Mesenchymal stem cell (in vitro differentiated cells and primary cell): ENCODE results near the gene KCNA4.
"Not testable (repeated sequence)": the region's sequence is repeated elsewhere in the genome, so short reads cannot be mapped to it uniquely, and the experiment has no call there.

Source experiments
- DNase-seq: peaks from one replicate; pipeline ENCODE4 v3.0.0-alpha.2; 2013
- H2AFZ ChIP-seq: one replicate; pipeline ENCODE4 v1.6.1; 2013; ENCODE audit warnings: low read depth, mild to moderate bottlenecking, control low read depth, inconsistent platforms, low read length, moderate library complexity
- H2AK5ac ChIP-seq: 2 replicates; pipeline ENCODE4 v1.6.1; 2013; ENCODE audit warnings: low read length, moderate library complexity, mild to moderate bottlenecking, inconsistent platforms; ENCODE audit not compliant: severe bottlenecking
- H2BK120ac ChIP-seq: one replicate; pipeline ENCODE4 v1.6.1; 2013; ENCODE audit warnings: low read depth, mild to moderate bottlenecking, inconsistent platforms, low read length, moderate library complexity
- H2BK12ac ChIP-seq, 2 experiments: one replicate each; pipeline ENCODE4 v1.6.1; 2013; ENCODE audit warnings: inconsistent platforms in 2 of 2, low read length in 2 of 2, mild to moderate bottlenecking in 2 of 2, moderate library complexity in 2 of 2, control low read depth in 1 of 2
- H2BK15ac ChIP-seq: one replicate; pipeline ENCODE4 v1.6.1; 2013; ENCODE audit warnings: mild to moderate bottlenecking, low read depth, inconsistent platforms; ENCODE audit not compliant: poor library complexity, severe bottlenecking
- H2BK5ac ChIP-seq: 2 replicates; pipeline ENCODE4 v1.6.1; 2013; ENCODE audit warnings: low read depth, mild to moderate bottlenecking, low read length, control low read depth, inconsistent platforms; ENCODE audit not compliant: poor library complexity, severe bottlenecking
- H3K14ac ChIP-seq, 2 experiments: one replicate each; pipeline ENCODE4 v1.6.1; 2013; ENCODE audit warnings: inconsistent platforms in 2 of 2, low read length in 2 of 2, control low read depth in 1 of 2, mild to moderate bottlenecking in 1 of 2, moderate library complexity in 1 of 2
- H3K18ac ChIP-seq, 2 experiments: one replicate each; pipeline ENCODE4 v1.6.1; 2013; ENCODE audit warnings: inconsistent platforms in 2 of 2, low read length in 2 of 2, control low read depth in 1 of 2, low read depth in 1 of 2, mild to moderate bottlenecking in 1 of 2
- H3K23ac ChIP-seq, 2 experiments: one replicate each; pipeline ENCODE4 v1.6.1; 2013; ENCODE audit warnings: inconsistent platforms in 2 of 2, low read length in 2 of 2, mild to moderate bottlenecking in 2 of 2, moderate library complexity in 2 of 2, control low read depth in 1 of 2
- H3K27ac ChIP-seq: 2 replicates; pipeline ENCODE4 v1.5.1; 2013; ENCODE audit warnings: mild to moderate bottlenecking, moderate library complexity, low read length, control low read depth, inconsistent platforms; ENCODE audit not compliant: poor library complexity, severe bottlenecking
- H3K27me3 ChIP-seq, 2 experiments: 2 replicates each; pipeline versions ENCODE4 v1.6.1 to v1.7.0; 2013; ENCODE audit warnings: low read length in 2 of 2, mild to moderate bottlenecking in 2 of 2, moderate library complexity in 2 of 2, control low read depth in 1 of 2, inconsistent platforms in 1 of 2; ENCODE audit not compliant: control insufficient read depth in 1 of 2, insufficient read depth in 1 of 2
- H3K36me3 ChIP-seq, 2 experiments: 2 replicates each; pipeline versions ENCODE4 v1.6.1 to v1.7.0; 2013; ENCODE audit warnings: low read length in 2 of 2, control low read depth in 1 of 2, inconsistent platforms in 1 of 2, low read depth in 1 of 2, mild to moderate bottlenecking in 1 of 2; ENCODE audit not compliant: insufficient read depth in 2 of 2, control insufficient read depth in 1 of 2
- H3K4ac ChIP-seq, 2 experiments: one replicate each; pipeline ENCODE4 v1.6.1; 2013; ENCODE audit warnings: inconsistent platforms in 2 of 2, low read length in 2 of 2, mild to moderate bottlenecking in 2 of 2, moderate library complexity in 2 of 2, control low read depth in 1 of 2, low read depth in 1 of 2
- H3K4me1 ChIP-seq: 2 replicates; pipeline ENCODE4 v1.6.1; 2013; ENCODE audit warnings: low read depth, low read length, control low read depth; ENCODE audit not compliant: control insufficient read depth, insufficient read depth
- H3K4me2 ChIP-seq: 2 replicates; pipeline ENCODE4 v1.6.1; 2013; ENCODE audit warnings: low read length, mild to moderate bottlenecking, inconsistent platforms; ENCODE audit not compliant: poor library complexity, severe bottlenecking
- H3K4me3 ChIP-seq, 2 experiments: 2 replicates each; pipeline versions ENCODE4 v1.5.1 to v1.7.0; 2013; ENCODE audit warnings: low read length in 2 of 2, mild to moderate bottlenecking in 2 of 2, control low read depth in 1 of 2, low read depth in 1 of 2; ENCODE audit not compliant: insufficient read depth in 1 of 2
- H3K79me1 ChIP-seq: replicated peaks from 2 replicates; pipeline ENCODE4 v1.6.1; 2013; ENCODE audit warnings: mild to moderate bottlenecking, control low read depth, low read length, inconsistent platforms; ENCODE audit not compliant: poor library complexity, severe bottlenecking
- H3K9ac ChIP-seq: 2 replicates; pipeline ENCODE4 v1.7.0; 2013; ENCODE audit warnings: mild to moderate bottlenecking, low read length, moderate library complexity
- H3K9me3 ChIP-seq: 2 replicates; pipeline ENCODE4 v1.7.0; 2013; ENCODE audit warnings: mild to moderate bottlenecking, low read length; ENCODE audit not compliant: control insufficient read depth
- H4K8ac ChIP-seq: one replicate; pipeline ENCODE4 v1.6.1; 2013; ENCODE audit warnings: inconsistent platforms, mild to moderate bottlenecking, low read length, moderate library complexity
- H4K91ac ChIP-seq: one replicate; pipeline ENCODE4 v1.6.1; 2013; ENCODE audit warnings: mild to moderate bottlenecking, low read length, inconsistent platforms
- WGBS: methylation state at CpG from one replicate; pipeline ENCODE4 v1.1.7; 2013; ENCODE audit warnings: mixed read lengths; 5-methylcytosine and 5-hydroxymethylcytosine counted together

The KCNA4 gene

GRCh38 chr11:30034746-30035145, 17.9 kb upstream of the KCNA4 start:
- not testable (repeated sequence) for H4K91ac ChIP-seq, H4K8ac ChIP-seq, H3K79me1 ChIP-seq, DNase-seq, H3K4me3 ChIP-seq, H3K18ac ChIP-seq, H2BK120ac ChIP-seq, H3K23ac ChIP-seq, H3K4me2 ChIP-seq, H3K36me3 ChIP-seq, H3K4me1 ChIP-seq, H2BK5ac ChIP-seq, H3K27me3 ChIP-seq, H2BK12ac ChIP-seq, H3K27ac ChIP-seq, H3K9ac ChIP-seq, H3K4ac ChIP-seq, H3K14ac ChIP-seq, H2AFZ ChIP-seq, H2BK15ac ChIP-seq, H2AK5ac ChIP-seq
- H3K9me3 ChIP-seq, result peaks cover 14% of the 10 kb centered on the region
- WGBS, result 53% methylated on average over 4 of the region's 4 CpGs

GRCh38 chr11:30034166-30034565, 17.3 kb upstream of the KCNA4 start:
- not testable (repeated sequence) for H3K79me1 ChIP-seq, DNase-seq, H2BK5ac ChIP-seq, H3K4me3 ChIP-seq, H2BK120ac ChIP-seq, H3K36me3 ChIP-seq, H3K9ac ChIP-seq, H3K14ac ChIP-seq, H2BK15ac ChIP-seq, H3K23ac ChIP-seq, H3K18ac ChIP-seq, H3K4me2 ChIP-seq, H4K8ac ChIP-seq, H2BK12ac ChIP-seq, H2AFZ ChIP-seq, H4K91ac ChIP-seq, H3K4ac ChIP-seq, H3K4me1 ChIP-seq, H2AK5ac ChIP-seq, H3K27me3 ChIP-seq, H3K27ac ChIP-seq
- H3K9me3 ChIP-seq, result peaks cover 14% of the 10 kb centered on the region

DNA sequence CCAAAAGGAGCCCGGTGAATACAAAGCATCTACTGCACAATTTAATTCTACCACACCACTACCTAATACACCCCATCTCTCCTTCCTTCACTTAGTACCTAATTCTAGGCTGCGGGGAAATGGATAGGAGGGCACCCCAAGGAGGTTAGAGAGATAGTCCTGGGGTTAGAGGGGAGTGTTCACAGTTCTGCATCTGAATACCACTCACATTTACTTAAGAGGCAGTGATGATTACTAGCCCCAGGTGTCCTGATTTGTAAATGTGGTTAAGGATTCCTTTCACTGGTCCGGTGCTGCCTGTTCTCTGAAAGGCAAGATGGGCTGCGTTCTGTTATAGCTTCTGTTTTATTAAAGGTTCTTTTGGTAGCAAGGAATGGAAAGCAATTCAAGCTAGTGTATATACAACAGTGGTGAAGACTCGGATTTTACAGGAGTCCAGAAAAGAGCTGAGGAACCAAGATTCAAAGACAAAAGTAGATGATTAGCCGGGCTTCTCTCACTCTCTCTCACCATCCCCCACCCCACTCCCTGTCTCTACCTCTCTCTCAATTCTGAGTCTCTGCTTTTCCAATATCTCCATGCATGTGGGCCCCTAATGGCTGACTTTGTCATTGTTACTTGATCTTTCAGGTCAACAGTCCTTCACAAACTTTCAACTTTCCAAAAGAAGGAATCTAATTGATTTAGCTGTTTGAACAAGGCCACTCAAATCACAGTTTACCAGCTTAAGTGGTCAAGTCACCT, 8.7 kb upstream of the KCNA4 start:
- H2BK12ac ChIP-seq, result no peak overlapping the region
- no peak overlapping the region for H3K9ac ChIP-seq
- H2BK15ac ChIP-seq, result no peak overlapping the region
- no peak overlapping the region for H3K23ac ChIP-seq
- no peak overlapping the region for H3K4ac ChIP-seq
- H4K8ac ChIP-seq, result no peak overlapping the region
- no peaks in the 10 kb centered on the region for H3K27me3 ChIP-seq
- H3K18ac ChIP-seq, result no peak overlapping the region
- no peak overlapping the region for H2BK120ac ChIP-seq
- H4K91ac ChIP-seq, result no peak overlapping the region
- H3K14ac ChIP-seq, result no peak overlapping the region
- no peak overlapping the region for H3K27ac ChIP-seq
- H3K9me3 ChIP-seq, result no peaks in the 10 kb centered on the region
- no peaks in the 10 kb centered on the region for H3K36me3 ChIP-seq
- H2AK5ac ChIP-seq, result no peak overlapping the region
- H3K4me1 ChIP-seq, result no peaks in the 10 kb centered on the region
- no peak overlapping the region for H2BK5ac ChIP-seq
- no peaks in the 10 kb centered on the region for H3K79me1 ChIP-seq
- DNase-seq, result no peak
- WGBS, result 17% methylated on average over 5 of the region's 6 CpGs
- no peak overlapping the region for H3K4me3 ChIP-seq
- H3K4me2 ChIP-seq, result no peak overlapping the region
- H2AFZ ChIP-seq, result no peak overlapping the region

GRCh38 chr11:30023074-30023473, 6.2 kb upstream of the KCNA4 start:
- Histone ChIP-seq H2AFZ (no peak overlapping the region), H2BK5ac (no peak overlapping the region), H3K18ac (no peak overlapping the region), H3K27me3 (peaks cover 6 to 11% of the 10 kb centered on the region in 2 experiments), H4K8ac (no peak overlapping the region), H3K27ac (no peak overlapping the region), H3K4me1 (no peaks in the 10 kb centered on the region), H4K91ac (no peak overlapping the region), H3K4ac (no peak overlapping the region), H3K36me3 (no peaks in the 10 kb centered on the region), H3K9ac (no peak overlapping the region), H2BK12ac (no peak overlapping the region), H3K4me2 (no peak overlapping the region), H3K23ac (no peak overlapping the region), H3K4me3 (no peak overlapping the region), H2BK15ac (no peak overlapping the region), H2AK5ac (no peak overlapping the region), H2BK120ac (no peak overlapping the region), H3K9me3 (no peaks in the 10 kb centered on the region), H3K14ac (no peak overlapping the region), H3K79me1 (no peaks in the 10 kb centered on the region)
- WGBS, result 75% methylated on average over 1 of the region's 2 CpGs
- DNase-seq, result no peak
